Loucy (cell line): ENCODE results near the gene DLG1.

Experiments used
- EZH2phosphoT487 ChIP-seq: fragments of 200-600 bp; IDR thresholded peaks from 2 replicates; pipeline ENCODE4 v1.6.1; 2018; ENCODE audit warnings: antibody characterized with exemption, mild to moderate bottlenecking, moderate library complexity, borderline replicate concordance
- TF ChIP-seq, protein P1 (sequence below): fragments of 200-600 bp; sonication (generic); conservative IDR thresholded peaks from 2 replicates; pipeline ENCODE4 v1.5.1; 2014; ENCODE audit warnings: mild to moderate bottlenecking, antibody characterized with exemption, low read length

DNA sequence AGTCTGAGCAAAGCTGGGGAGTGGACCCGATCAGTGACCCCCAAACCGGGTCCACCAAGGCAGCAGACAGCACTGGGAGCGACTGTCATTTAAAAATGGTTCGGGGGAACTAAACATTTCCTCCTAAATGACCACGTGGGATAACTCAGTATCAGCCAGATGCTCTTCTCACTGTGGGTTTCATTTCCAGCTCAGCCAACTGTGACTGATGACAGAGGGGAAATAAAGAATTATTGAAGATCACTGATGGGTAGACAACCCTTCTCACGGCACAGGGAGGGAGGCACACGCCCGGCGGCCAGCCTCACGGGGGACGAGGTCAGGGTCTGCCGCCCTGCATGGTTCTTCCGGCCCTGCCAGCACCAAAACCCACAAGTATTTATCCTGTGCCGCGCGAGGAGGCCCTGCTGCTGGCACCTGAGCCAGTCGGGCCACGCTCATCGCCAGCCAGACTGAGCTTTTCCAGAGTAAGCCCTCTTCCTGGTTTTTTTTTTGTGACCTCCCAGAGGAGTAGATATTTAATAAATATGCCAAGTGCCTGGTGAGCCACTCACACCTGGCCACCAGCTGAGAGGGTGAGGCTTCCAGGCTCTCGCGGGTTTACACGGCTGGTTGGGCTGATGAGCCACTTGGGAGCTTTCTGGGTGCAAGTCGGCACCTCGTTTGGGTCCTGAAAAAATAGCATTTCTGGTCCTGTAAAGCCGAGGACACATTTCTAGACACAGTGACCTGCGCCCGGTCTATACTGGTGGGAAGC is 275.0 kb downstream of the DLG1 start:
- TF ChIP-seq, protein P1, sequence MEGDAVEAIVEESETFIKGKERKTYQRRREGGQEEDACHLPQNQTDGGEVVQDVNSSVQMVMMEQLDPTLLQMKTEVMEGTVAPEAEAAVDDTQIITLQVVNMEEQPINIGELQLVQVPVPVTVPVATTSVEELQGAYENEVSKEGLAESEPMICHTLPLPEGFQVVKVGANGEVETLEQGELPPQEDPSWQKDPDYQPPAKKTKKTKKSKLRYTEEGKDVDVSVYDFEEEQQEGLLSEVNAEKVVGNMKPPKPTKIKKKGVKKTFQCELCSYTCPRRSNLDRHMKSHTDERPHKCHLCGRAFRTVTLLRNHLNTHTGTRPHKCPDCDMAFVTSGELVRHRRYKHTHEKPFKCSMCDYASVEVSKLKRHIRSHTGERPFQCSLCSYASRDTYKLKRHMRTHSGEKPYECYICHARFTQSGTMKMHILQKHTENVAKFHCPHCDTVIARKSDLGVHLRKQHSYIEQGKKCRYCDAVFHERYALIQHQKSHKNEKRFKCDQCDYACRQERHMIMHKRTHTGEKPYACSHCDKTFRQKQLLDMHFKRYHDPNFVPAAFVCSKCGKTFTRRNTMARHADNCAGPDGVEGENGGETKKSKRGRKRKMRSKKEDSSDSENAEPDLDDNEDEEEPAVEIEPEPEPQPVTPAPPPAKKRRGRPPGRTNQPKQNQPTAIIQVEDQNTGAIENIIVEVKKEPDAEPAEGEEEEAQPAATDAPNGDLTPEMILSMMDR, result no peak
- TF ChIP-seq EZH2phosphoT487, result no peak
